K562 (cell line): ENCODE results near the gene CCSER1.

Experiments
- EP300 ChIP-seq: IDR thresholded peaks from 2 replicates; pipeline ENCODE4 v1.6.1; 2012; ENCODE audit warnings: low read length, improper control_type of control experiment
- KAT2B ChIP-seq: IDR thresholded peaks from one replicate; pipeline ENCODE4 v1.6.1; 2012; ENCODE audit warnings: low read depth, mild to moderate bottlenecking, control low read depth, inconsistent platforms, low read length, moderate library complexity
- NR2C2 ChIP-seq, 2 experiments: fragments of 200-800 bp in 1 of 2; sonication (Bioruptor generic) in 1 of 2; sonication (generic) in 1 of 2; formaldehyde crosslinking in 1 of 2; IDR thresholded peaks; 2 replicates each; pipeline versions ENCODE4 v1.6.1 to v1.8.0; 2016 to 2022; ENCODE audit warnings: mild to moderate bottlenecking in 1 of 2, missing compliant biosample characterization in 1 of 2, missing genetic modification characterization in 1 of 2, missing genetic modification reagents in 1 of 2
- POLR2AphosphoS2 ChIP-seq: IDR thresholded peaks from 2 replicates; pipeline ENCODE4 v1.6.1; 2012; ENCODE audit warnings: low read length, improper control_type of control experiment
- PYGO2 ChIP-seq: fragments of 450-650 bp; IDR thresholded peaks from 2 replicates; pipeline ENCODE4 v1.6.1; 2016; ENCODE audit warnings: mild to moderate bottlenecking, missing genetic modification characterization, moderate library complexity, missing compliant biosample characterization
- ZNF143 ChIP-seq: sonication (generic); formaldehyde crosslinking; IDR thresholded peaks from 2 replicates; pipeline ENCODE4 v1.9.0; 2022; ENCODE audit warnings: mild to moderate bottlenecking, missing genetic modification reagents

DNA sequence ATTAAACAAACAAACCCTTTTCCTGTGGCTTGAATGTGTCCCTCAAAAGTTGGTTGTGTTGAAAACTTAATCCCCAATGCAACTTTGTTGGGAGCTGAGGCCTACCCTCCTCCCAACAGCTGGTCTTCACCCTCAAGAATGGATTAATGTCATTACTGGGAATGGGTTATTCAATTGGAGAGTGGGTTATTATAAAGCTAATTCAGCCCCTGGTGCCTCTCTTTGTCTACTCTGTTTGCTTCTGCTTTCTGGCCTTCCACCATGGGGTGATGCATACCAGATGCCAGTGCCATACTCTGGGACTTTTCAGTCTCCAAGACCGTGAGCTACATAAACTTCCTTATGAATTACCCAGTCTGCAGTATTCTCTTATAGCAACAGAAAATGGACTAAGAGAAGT is 706.5 kb downstream of the CCSER1 start:
- no peak for TF ChIP-seq ZNF143 (CRISPR knock-in tag)
- no peak for TF ChIP-seq POLR2AphosphoS2
- TF ChIP-seq PYGO2 (tag) = no peak
- no peak for TF ChIP-seq NR2C2 (CRISPR knock-in tag; IDR thresholded peaks at IDR 0.05)
- TF ChIP-seq NR2C2 (tag; IDR thresholded peaks at IDR 0.05) = no peak
- TF ChIP-seq KAT2B = no peak
- no peak for TF ChIP-seq EP300
